HepG2 (cell line): ENCODE results near the gene SLC16A2. TPM values are rescaled to one million over a fixed set of nuclear protein-coding genes. Genes with fewer than 3 reads are reported as not detected.

Experiments
- ATAC-seq: fragments of 200-7000 bp; cut with Tn5 transposase; 3 replicates; pipeline ENCODE4 v1.9.1; 2020; ENCODE audit warnings: mild to moderate bottlenecking, moderate library complexity
- BruUV-seq: library from RNA; stranded (reverse); fragments of 400-500 nt; replicated peaks from 2 replicates; lab custom pipeline; 2021; lab: Mats Ljungman, UMichigan
- CTCF ChIA-PET: fragments of 300-600 bp; formaldehyde crosslinking; extraction: SDS; loops from one replicate; lab custom pipeline; 2021; ENCODE audit warnings: low total read pairs, inconsistent platforms, low intra/inter-chr PET ratio; lab: Yijun Ruan, JAX
- POLR2A ChIA-PET: fragments of 350-600 bp; sonication (Branson Sonifier 250); formaldehyde crosslinking; loops from one replicate; lab custom pipeline; 2020; ENCODE audit warnings: antibody characterized with exemption, inconsistent platforms; lab: Yijun Ruan, JAX
- DNase-seq: peaks from one replicate; pipeline ENCODE4 v3.0.0-alpha.2; 2015; ENCODE audit warnings: low spot score
- FAIRE-seq: peaks from 3 replicates; lab custom pipeline; 2011; peaks lifted over from hg19 to GRCh38; lab: Jason Lieb, UNC
- H2AFZ ChIP-seq: one replicate; pipeline ENCODE4 v1.6.1; 2011; ENCODE audit warnings: low read length, inconsistent platforms
- H3K27ac ChIP-seq: fragments of 300-600 bp; 3 replicates; pipeline ENCODE4 v1.8.0; 2011; ENCODE audit warnings: mixed run types, mild to moderate bottlenecking, mixed read lengths, low read length, inconsistent platforms; ENCODE audit not compliant: insufficient read depth; ENCODE audit errors: extremely low read length
- H3K27me3 ChIP-seq, 2 experiments: fragments of 200-600 bp in 1 of 2; 2 replicates in 1 of 2; 3 replicates in 1 of 2; pipeline versions ENCODE4 v1.6.0 to v1.8.0; 2011; ENCODE audit warnings: low read length in 2 of 2, mild to moderate bottlenecking in 2 of 2, moderate library complexity in 2 of 2, inconsistent platforms in 1 of 2; ENCODE audit not compliant: insufficient read depth in 2 of 2, control insufficient read depth in 1 of 2
- H3K36me3 ChIP-seq, 2 experiments: fragments of 200-600 bp in 1 of 2; replicated peaks in 1 of 2; 2 replicates in 1 of 2; 3 replicates in 1 of 2; pipeline versions ENCODE4 v1.5.1 to v1.8.0; 2011; ENCODE audit warnings: low read length in 2 of 2, inconsistent platforms in 1 of 2; ENCODE audit not compliant: insufficient read depth in 2 of 2, control insufficient read depth in 1 of 2
- H3K4me1 ChIP-seq: 2 replicates; pipeline ENCODE4 v1.5.1; 2012; ENCODE audit warnings: low read length, inconsistent platforms; ENCODE audit not compliant: insufficient read depth
- H3K4me2 ChIP-seq: 2 replicates; pipeline ENCODE4 v1.6.0; 2011; ENCODE audit warnings: low read depth, low read length, inconsistent platforms
- H3K4me3 ChIP-seq, 3 experiments: fragments of 200-600 bp in 1 of 3; sonication (generic), shearing (Covaris generic) in 1 of 3; replicated peaks in 1 of 3; 2 replicates each; pipeline ENCODE4 v1.5.1; 2011 to 2016; ENCODE audit warnings: low read length in 3 of 3, inconsistent platforms in 2 of 3, low read depth in 2 of 3, mild to moderate bottlenecking in 2 of 3, control low read depth in 1 of 3, mixed read lengths in 1 of 3; ENCODE audit not compliant: insufficient read depth in 1 of 3
- H3K79me2 ChIP-seq: one replicate; pipeline ENCODE4 v1.6.1; 2011; ENCODE audit warnings: low read length, inconsistent platforms; ENCODE audit not compliant: insufficient read depth
- H3K9ac ChIP-seq: 2 replicates; pipeline ENCODE4 v1.6.0; 2011; ENCODE audit warnings: mild to moderate bottlenecking, low read depth, low read length, inconsistent platforms; ENCODE audit not compliant: insufficient read depth
- H3K9me3 ChIP-seq: 2 replicates; pipeline ENCODE4 v1.5.1; 2012; ENCODE audit warnings: mild to moderate bottlenecking, low read length
- H4K20me1 ChIP-seq: 2 replicates; pipeline ENCODE4 v1.6.0; 2011; ENCODE audit warnings: inconsistent platforms, mild to moderate bottlenecking, low read length, moderate library complexity; ENCODE audit not compliant: insufficient read depth
- HMG20A ChIP-seq: IDR thresholded peaks from 2 replicates; pipeline ENCODE4 v1.6.1; 2016; ENCODE audit warnings: borderline replicate concordance
- MNT ChIP-seq: fragments of 450-650 bp; IDR thresholded peaks from 2 replicates; pipeline ENCODE4 v1.6.1; 2016
- MYNN ChIP-seq: sonication (generic); formaldehyde crosslinking; IDR thresholded peaks from 2 replicates; pipeline ENCODE4 v1.4.0; 2020; ENCODE audit warnings: mild to moderate bottlenecking, low read depth, missing genetic modification reagents
- REST ChIP-seq, 2 experiments: IDR thresholded peaks; 2 replicates each; pipeline ENCODE4 v1.6.1; 2011 to 2012; ENCODE audit warnings: low read length in 2 of 2, borderline replicate concordance in 1 of 2, low read depth in 1 of 2, mild to moderate bottlenecking in 1 of 2, moderate library complexity in 1 of 2
- ZMAT3 ChIP-seq: sonication (generic); formaldehyde crosslinking; conservative IDR thresholded peaks from 2 replicates; pipeline ENCODE4 v1.7.0; 2021; ENCODE audit warnings: missing genetic modification reagents
- ZNF17 ChIP-seq: sonication (generic); formaldehyde crosslinking; IDR thresholded peaks from 2 replicates; pipeline ENCODE4 v1.5.0; 2020; ENCODE audit warnings: mild to moderate bottlenecking, missing genetic modification reagents
- ZNF251 ChIP-seq: sonication (generic); formaldehyde crosslinking; IDR thresholded peaks from 2 replicates; pipeline ENCODE4 v1.9.0; 2021; ENCODE audit warnings: mild to moderate bottlenecking, missing genetic modification reagents
- ZNF468 ChIP-seq: sonication (generic); formaldehyde crosslinking; IDR thresholded peaks from 2 replicates; pipeline ENCODE4 v1.8.0; 2022; ENCODE audit warnings: mild to moderate bottlenecking, moderate library complexity, missing genetic modification reagents
- WGBS: methylation state at CpG from one replicate; pipeline ENCODE4 v1.1.6; 2017; ENCODE audit warnings: low lambda C conversion rate; 5-methylcytosine and 5-hydroxymethylcytosine counted together
- in situ Hi-C: cut with HindIII; loops from 2 replicates; pipeline ENCODE4 v1.10.0; 2017; ENCODE audit warnings: low pct_unique_long_range_greater_than_20kb; ENCODE audit not compliant: extremely low pct_ligation_motif_present
- intact Hi-C: fragments of 100-400 bp; cut with micrococcal nuclease; formaldehyde crosslinking; loops from one replicate; pipeline ENCODE4 v1.10.0; 2022; ENCODE audit not compliant: unreplicated experiment
- polyA plus RNA-seq, 8 experiments: library from polyadenylated mRNA; depleted of rRNA in 3 of 8; stranded (reverse) in 7 of 8; unstranded in 1 of 8; fragments of >200 nt; fragmentation: Illumina TruSeq in 4 of 8; extraction: Trizol in 4 of 8; gene quantifications; 2 replicates each; pipeline versions ENCODE4 v1.2.1 to v1.2.3, GENCODE V29; 2011 to 2016; ENCODE audit warnings: low read depth in 4 of 8, missing spikeins in 1 of 8, mixed read lengths in 1 of 8; ENCODE audit not compliant: insufficient read depth in 1 of 8
- total RNA-seq, 5 experiments: library from RNA; depleted of rRNA; stranded (reverse); fragments of >200 nt; fragmentation: Illumina TruSeq; extraction: Trizol; gene quantifications; 2 replicates each; pipeline ENCODE4 v1.2.3, GENCODE V29; 2016; ENCODE audit warnings: low read depth in 1 of 5
- TF ChIP-seq, protein P1 (sequence below): sonication (generic); formaldehyde crosslinking; IDR thresholded peaks from 2 replicates; pipeline ENCODE4 v1.4.0; 2020; ENCODE audit warnings: mild to moderate bottlenecking, missing genetic modification reagents

SLC16A2 gene
- total and polyA plus RNA-seq, 2 of the 13 experiments (the other 11 are each of a cell fraction or from before 2014, with no cell fraction given) = 0.07 to 0.08 TPM

GRCh38 chrX:74458736-74459135, 37.4 kb downstream of the SLC16A2 start:
- no peak overlapping the region for H3K9ac ChIP-seq
- no peak for TF ChIP-seq MYNN (CRISPR knock-in tag)
- no peak for TF ChIP-seq ZNF251 (CRISPR knock-in tag)
- ATAC-seq = no peak
- H3K4me3 ChIP-seq = no peak overlapping the region
- no peak overlapping the region for H2AFZ ChIP-seq
- H3K4me2 ChIP-seq = no peak overlapping the region
- H3K27me3 ChIP-seq = no peaks in the 10 kb centered on the region; a peak in 1 of 5 replicates
- intact Hi-C loops = no loop called here
- H4K20me1 ChIP-seq = no peaks in the 10 kb centered on the region
- 0% methylated on average over 1 of the region's 1 CpG for WGBS
- no TSS peak for BruUV-seq
- in situ Hi-C loops = no loop called here
- H3K36me3 ChIP-seq = no peaks in the 10 kb centered on the region
- H3K9me3 ChIP-seq = no peaks in the 10 kb centered on the region
- no peaks in the 10 kb centered on the region for H3K4me1 ChIP-seq
- ChIA-PET CTCF (no interaction called here), POLR2A (no interaction called here)
- no peak for DNase-seq
- no peaks in the 10 kb centered on the region for H3K79me2 ChIP-seq
- no peak for FAIRE-seq
- H3K27ac ChIP-seq = no peak overlapping the region

DNA sequence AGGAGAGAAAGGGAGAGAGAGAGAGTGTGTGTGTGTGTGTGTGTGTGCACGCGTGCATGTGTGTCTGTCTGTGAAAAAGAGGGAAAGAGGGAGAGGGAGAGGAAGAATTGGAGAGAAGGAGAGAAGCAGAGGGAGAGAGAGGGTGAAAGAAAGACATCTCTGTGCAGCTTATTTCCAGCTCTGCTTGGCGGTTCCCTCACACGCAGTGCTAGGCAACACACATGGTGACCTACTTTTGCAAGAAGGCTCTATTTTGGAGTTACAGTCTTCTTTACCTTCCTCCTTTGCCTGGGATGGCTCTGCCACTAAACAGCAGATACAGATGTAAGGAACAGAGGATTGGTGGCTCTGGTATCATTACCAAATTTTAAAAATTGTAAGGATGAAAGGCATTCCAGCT, 40.1 kb downstream of the SLC16A2 start:
- WGBS = 86% methylated on average over 4 of the region's 4 CpGs
- no peaks in the 10 kb centered on the region; a peak in 1 of 5 replicates for H3K27me3 ChIP-seq
- intact Hi-C loops = no loop called here
- H3K79me2 ChIP-seq = no peaks in the 10 kb centered on the region
- H3K4me3 ChIP-seq = no peak overlapping the region
- POLR2A ChIA-PET = no interaction called here
- DNase-seq = no peak
- no peaks in the 10 kb centered on the region for H3K9me3 ChIP-seq
- no TSS peak for BruUV-seq
- no peak overlapping the region for H3K27ac ChIP-seq
- H4K20me1 ChIP-seq = no peaks in the 10 kb centered on the region
- no peak overlapping the region for H2AFZ ChIP-seq
- in situ Hi-C loops = no loop called here
- no peak for ATAC-seq
- CTCF ChIA-PET = no interaction called here
- H3K4me2 ChIP-seq = no peak overlapping the region
- H3K9ac ChIP-seq = no peak overlapping the region
- H3K36me3 ChIP-seq = no peaks in the 10 kb centered on the region
- H3K4me1 ChIP-seq = no peaks in the 10 kb centered on the region
- no peak for FAIRE-seq
- TF ChIP-seq ZNF17 (CRISPR knock-in tag) (no peak), ZNF468 (no peak), REST (IDR thresholded peaks at IDR 0.05; ENCODE audit: borderline replicate concordance in 1 of 2, low read depth in 1 of 2, low read length in 2 of 2) (no peak), HMG20A (CRISPR knock-in tag) (no peak), MNT (no peak), ZMAT3 (CRISPR knock-in tag) (no peak)
- TF ChIP-seq, protein P1, sequence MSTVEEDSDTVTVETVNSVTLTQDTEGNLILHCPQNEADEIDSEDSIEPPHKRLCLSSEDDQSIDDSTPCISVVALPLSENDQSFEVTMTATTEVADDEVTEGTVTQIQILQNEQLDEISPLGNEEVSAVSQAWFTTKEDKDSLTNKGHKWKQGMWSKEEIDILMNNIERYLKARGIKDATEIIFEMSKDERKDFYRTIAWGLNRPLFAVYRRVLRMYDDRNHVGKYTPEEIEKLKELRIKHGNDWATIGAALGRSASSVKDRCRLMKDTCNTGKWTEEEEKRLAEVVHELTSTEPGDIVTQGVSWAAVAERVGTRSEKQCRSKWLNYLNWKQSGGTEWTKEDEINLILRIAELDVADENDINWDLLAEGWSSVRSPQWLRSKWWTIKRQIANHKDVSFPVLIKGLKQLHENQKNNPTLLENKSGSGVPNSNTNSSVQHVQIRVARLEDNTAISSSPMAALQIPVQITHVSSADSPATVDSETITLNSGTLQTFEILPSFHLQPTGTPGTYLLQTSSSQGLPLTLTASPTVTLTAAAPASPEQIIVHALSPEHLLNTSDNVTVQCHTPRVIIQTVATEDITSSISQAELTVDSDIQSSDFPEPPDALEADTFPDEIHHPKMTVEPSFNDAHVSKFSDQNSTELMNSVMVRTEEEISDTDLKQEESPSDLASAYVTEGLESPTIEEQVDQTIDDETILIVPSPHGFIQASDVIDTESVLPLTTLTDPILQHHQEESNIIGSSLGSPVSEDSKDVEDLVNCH (CRISPR knock-in tag) = no peak
